Measurements from ENCODE around the gene TOR4A. TPM values are rescaled to one million over a fixed set of nuclear protein-coding genes. Genes with fewer than 3 reads are reported as not detected.
A peak's percentile ranks its signal among the peaks of the same experiment; 100 is the strongest.
"Not testable (repeated sequence)": the region's sequence is repeated elsewhere in the genome, so short reads cannot be mapped to it uniquely, and the experiment has no call there.

Gene TOR4A
- total RNA-seq, 1 donor from 2014 or later = 48.5 TPM

DNA sequence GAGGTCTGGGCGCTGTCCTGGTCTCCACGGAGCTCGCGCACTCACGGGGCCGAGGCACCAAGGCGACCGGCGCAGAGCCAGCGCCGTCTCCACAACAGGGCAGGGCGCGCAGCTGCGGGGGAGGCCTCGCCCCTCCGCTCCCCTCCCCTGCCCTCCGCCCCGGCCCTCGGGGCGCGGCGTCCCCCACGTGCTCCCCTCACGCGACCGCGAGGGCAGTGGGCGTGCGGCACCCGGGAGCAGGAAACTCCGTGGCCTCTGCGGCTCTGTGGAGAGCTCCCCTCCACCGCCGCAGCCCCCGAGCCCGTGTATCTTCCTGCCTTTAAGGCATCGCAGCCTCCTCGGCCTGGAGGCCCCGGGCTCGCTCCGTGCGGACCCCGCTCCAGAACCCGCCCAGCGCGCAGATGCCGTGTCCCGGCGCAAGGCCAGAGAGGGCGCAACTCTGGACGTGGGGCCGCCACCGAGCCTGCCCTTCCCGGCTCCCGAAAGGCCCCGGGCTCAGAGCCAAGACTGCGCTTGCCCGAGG lies 37.1 kb upstream of the TOR4A start:
- DNase-seq (ENCODE audit: low read depth) = no peak
- peak overlapping the region; percentile 82 for H3K4me3 ChIP-seq (ENCODE audit: low read depth, low read length)
- TF ChIP-seq, protein P1, sequence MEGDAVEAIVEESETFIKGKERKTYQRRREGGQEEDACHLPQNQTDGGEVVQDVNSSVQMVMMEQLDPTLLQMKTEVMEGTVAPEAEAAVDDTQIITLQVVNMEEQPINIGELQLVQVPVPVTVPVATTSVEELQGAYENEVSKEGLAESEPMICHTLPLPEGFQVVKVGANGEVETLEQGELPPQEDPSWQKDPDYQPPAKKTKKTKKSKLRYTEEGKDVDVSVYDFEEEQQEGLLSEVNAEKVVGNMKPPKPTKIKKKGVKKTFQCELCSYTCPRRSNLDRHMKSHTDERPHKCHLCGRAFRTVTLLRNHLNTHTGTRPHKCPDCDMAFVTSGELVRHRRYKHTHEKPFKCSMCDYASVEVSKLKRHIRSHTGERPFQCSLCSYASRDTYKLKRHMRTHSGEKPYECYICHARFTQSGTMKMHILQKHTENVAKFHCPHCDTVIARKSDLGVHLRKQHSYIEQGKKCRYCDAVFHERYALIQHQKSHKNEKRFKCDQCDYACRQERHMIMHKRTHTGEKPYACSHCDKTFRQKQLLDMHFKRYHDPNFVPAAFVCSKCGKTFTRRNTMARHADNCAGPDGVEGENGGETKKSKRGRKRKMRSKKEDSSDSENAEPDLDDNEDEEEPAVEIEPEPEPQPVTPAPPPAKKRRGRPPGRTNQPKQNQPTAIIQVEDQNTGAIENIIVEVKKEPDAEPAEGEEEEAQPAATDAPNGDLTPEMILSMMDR (conservative IDR thresholded peaks at IDR 0.05; ENCODE audit: low read depth, low read length) = peak; percentile 13

DNA sequence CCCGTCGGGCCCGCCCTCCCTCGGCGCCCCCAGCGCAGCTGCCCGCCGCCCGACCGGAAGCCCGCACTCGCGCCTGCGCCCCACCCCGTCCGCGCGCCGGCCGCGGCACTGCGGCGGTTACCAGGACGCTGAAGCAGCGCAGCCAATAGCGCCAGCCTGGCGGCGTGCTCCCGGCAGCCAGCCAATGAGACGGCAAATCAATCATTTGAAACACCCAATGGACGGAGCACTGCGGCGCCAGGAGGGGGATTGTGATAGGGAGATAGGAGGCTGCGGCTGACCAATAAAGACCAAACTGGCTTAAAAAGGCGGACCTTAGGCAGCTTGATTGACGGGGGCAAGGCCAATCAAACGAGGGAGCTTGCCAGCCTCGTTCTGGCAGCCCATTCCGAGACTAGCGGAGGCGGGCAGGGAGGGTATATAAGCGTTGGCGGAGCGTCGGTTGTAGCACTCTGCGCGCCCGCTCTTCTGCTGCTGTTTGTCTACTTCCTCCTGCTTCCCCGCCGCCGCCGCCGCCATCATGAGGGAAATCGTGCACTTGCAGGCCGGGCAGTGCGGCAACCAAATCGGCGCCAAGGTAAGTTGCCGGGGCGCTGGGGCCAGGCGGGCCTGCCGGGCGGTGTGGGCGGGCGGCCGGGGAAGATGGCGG lies 36.6 kb upstream of the TOR4A start, which contains the start of gene TUBB4B:
Gene TUBB4B (plus strand): TSS at position 447 of the 649 bp plus-strand sequence. CDS start 74 bp downstream, at position 521.
- TF ChIP-seq, protein P1 (conservative IDR thresholded peaks at IDR 0.05; ENCODE audit: low read depth, low read length) = no peak
- peak within 1 kb of the TSS; percentile 93 for H3K4me3 ChIP-seq (ENCODE audit: low read depth, low read length)
- peak; percentile 98 for DNase-seq (ENCODE audit: low read depth)

DNA sequence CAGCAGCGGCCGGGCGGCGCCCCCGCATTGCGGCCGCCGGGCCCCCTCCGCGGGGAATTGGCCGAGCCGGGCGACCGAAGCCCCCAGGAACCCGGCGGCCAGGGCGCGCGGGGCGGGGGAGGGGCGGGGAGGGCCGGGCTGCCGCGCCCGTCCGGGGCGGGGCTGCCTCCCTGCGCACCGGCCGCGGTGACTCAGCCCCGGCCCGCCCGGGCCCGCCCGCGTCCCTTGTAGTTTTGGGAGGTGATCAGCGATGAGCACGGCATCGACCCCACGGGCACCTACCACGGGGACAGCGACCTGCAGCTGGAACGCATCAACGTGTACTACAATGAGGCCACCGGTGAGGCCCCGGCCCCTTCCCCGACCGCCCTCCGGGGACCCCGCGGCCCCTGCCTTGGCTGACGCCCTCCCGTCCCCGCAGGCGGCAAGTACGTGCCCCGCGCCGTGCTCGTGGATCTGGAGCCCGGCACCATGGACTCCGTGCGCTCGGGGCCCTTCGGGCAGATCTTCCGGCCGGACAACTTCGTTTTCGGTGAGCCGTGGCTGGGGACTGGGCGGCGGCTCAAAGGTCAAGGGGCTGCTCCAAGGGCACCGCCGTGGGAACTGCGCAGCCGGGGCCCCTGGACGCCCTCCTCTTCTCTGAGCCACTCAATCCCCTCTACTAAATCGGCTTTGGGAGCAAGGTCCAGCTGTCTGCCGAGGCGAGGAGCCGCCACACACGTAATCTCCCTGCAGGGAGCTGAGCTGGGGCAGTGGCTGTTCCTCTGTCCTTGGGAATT lies 35.8 kb upstream of the TOR4A start:
- no peak for DNase-seq (ENCODE audit: low read depth)
- TF ChIP-seq, protein P1 (conservative IDR thresholded peaks at IDR 0.05; ENCODE audit: low read depth, low read length) = no peak
- peak overlapping the region; percentile 93 for H3K4me3 ChIP-seq (ENCODE audit: low read depth, low read length)

DNA sequence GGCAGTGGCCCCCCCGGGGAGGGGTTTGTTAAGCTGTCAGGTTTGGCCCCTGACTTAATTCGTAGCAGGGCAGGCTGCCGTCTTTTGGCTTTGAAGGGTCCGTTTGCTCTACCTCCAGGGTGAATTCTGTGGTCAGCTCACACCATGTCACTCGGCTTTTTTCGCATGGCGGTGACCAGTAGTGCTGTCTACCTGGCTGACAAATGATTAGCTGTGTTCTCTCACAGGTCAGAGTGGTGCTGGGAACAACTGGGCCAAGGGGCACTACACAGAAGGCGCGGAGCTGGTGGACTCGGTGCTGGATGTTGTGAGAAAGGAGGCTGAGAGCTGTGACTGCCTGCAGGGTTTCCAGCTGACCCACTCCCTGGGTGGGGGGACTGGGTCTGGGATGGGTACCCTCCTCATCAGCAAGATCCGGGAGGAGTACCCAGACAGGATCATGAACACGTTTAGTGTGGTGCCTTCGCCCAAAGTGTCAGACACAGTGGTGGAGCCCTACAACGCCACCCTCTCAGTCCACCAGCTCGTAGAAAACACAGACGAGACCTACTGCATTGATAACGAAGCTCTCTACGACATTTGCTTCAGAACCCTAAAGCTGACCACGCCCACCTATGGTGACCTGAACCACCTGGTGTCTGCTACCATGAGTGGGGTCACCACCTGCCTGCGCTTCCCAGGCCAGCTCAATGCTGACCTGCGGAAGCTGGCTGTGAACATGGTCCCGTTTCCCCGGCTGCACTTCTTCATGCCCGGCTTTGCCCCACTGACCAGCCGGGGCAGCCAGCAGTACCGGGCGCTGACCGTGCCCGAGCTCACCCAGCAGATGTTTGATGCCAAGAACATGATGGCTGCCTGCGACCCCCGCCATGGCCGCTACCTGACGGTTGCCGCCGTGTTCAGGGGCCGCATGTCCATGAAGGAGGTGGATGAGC lies 35.0 kb upstream of the TOR4A start:
- TF ChIP-seq, protein P1 (conservative IDR thresholded peaks at IDR 0.05; ENCODE audit: low read depth, low read length) = no peak
- H3K4me3 ChIP-seq (ENCODE audit: low read depth, low read length) = peak overlapping the region; percentile 93
- DNase-seq (ENCODE audit: low read depth) = no peak

DNA sequence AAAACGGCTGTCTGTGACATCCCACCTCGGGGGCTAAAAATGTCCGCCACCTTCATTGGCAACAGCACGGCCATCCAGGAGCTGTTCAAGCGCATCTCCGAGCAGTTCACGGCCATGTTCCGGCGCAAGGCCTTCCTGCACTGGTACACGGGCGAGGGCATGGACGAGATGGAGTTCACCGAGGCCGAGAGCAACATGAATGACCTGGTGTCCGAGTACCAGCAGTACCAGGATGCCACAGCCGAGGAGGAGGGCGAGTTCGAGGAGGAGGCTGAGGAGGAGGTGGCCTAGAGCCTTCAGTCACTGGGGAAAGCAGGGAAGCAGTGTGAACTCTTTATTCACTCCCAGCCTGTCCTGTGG lies 34.3 kb upstream of the TOR4A start:
- peak overlapping the region; percentile 93 for H3K4me3 ChIP-seq (ENCODE audit: low read depth, low read length)

DNA sequence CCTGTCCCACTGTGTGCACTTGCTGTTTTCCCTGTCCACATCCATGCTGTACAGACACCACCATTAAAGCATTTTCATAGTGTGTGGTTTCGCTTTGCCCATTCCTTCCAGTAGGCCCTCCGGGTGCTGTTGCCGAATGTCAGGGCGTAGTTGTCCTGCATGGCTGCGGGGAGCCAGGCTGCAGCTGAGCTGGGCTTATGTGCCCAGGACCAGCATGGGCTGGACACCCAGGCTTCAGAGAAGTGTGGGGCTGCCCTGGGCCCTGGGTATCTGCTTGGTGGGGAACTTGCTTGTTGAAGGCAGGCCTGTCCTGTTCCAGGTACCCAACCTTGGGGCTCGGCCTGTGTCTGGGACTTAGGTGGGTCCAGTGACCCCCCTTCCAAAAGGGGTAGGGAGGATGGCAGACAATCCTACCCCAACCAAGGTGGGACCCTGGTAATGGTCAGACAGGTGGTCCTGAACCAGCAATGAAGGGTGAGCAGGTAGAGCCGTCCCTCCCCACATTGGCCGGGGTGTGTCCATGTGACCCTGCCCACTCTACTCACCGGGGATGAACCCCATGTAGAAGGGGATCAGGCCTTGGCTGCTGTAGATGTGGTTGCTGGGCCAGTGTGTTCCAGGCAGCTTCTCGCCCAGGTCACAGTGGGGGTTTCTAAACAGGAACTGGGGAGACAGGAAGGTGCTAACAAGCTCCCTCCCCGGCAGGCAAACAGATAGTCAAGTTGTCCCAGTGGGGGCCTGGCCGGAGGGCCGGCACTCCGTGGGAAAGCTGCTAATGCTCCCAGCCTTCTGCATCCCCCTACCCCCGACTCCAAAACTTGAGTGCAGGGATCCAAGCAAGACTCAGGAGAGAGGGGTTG lies 33.7 kb upstream of the TOR4A start:
- TF ChIP-seq, protein P1 (conservative IDR thresholded peaks at IDR 0.05; ENCODE audit: low read depth, low read length) = peak; percentile 16
- DNase-seq (ENCODE audit: low read depth) = no peak
- peak overlapping the region; percentile 93 for H3K4me3 ChIP-seq (ENCODE audit: low read depth, low read length)

More for the DNA sequence above, 34.3 kb upstream of the TOR4A start:
- not testable (repeated sequence) for DNase-seq (ENCODE audit: low read depth)

Data from epithelial cell of proximal tubule (primary cell).